HepG2 (cell line): Measurements from ENCODE around the gene CAMTA1. TPM values are rescaled to one million over a fixed set of nuclear protein-coding genes. Genes with fewer than 3 reads are reported as not detected.

Experiments
- ATAC-seq: fragments of 200-7000 bp; cut with Tn5 transposase; 3 replicates; pipeline ENCODE4 v1.9.1; 2020; ENCODE audit warnings: mild to moderate bottlenecking, moderate library complexity
- BruUV-seq: library from RNA; stranded (reverse); fragments of 400-500 nt; replicated peaks from 2 replicates; lab custom pipeline; 2021; lab: Mats Ljungman, UMichigan
- CTCF ChIA-PET: fragments of 300-600 bp; formaldehyde crosslinking; extraction: SDS; loops from one replicate; lab custom pipeline; 2021; ENCODE audit warnings: low total read pairs, inconsistent platforms, low intra/inter-chr PET ratio; lab: Yijun Ruan, JAX
- POLR2A ChIA-PET: fragments of 350-600 bp; sonication (Branson Sonifier 250); formaldehyde crosslinking; loops from one replicate; lab custom pipeline; 2020; ENCODE audit warnings: antibody characterized with exemption, inconsistent platforms; lab: Yijun Ruan, JAX
- DNase-seq: peaks from one replicate; pipeline ENCODE4 v3.0.0-alpha.2; 2015; ENCODE audit warnings: low spot score
- FAIRE-seq: peaks from 3 replicates; lab custom pipeline; 2011; peaks lifted over from hg19 to GRCh38; lab: Jason Lieb, UNC
- H2AFZ ChIP-seq: one replicate; pipeline ENCODE4 v1.6.1; 2011; ENCODE audit warnings: low read length, inconsistent platforms
- H3K27ac ChIP-seq: fragments of 300-600 bp; 3 replicates; pipeline ENCODE4 v1.8.0; 2011; ENCODE audit warnings: mixed run types, mild to moderate bottlenecking, mixed read lengths, low read length, inconsistent platforms; ENCODE audit not compliant: insufficient read depth; ENCODE audit errors: extremely low read length
- H3K27me3 ChIP-seq, 2 experiments: fragments of 200-600 bp in 1 of 2; 2 replicates in 1 of 2; 3 replicates in 1 of 2; pipeline versions ENCODE4 v1.6.0 to v1.8.0; 2011; ENCODE audit warnings: low read length in 2 of 2, mild to moderate bottlenecking in 2 of 2, moderate library complexity in 2 of 2, inconsistent platforms in 1 of 2; ENCODE audit not compliant: insufficient read depth in 2 of 2, control insufficient read depth in 1 of 2
- H3K36me3 ChIP-seq, 2 experiments: fragments of 200-600 bp in 1 of 2; replicated peaks in 1 of 2; 2 replicates in 1 of 2; 3 replicates in 1 of 2; pipeline versions ENCODE4 v1.5.1 to v1.8.0; 2011; ENCODE audit warnings: low read length in 2 of 2, inconsistent platforms in 1 of 2; ENCODE audit not compliant: insufficient read depth in 2 of 2, control insufficient read depth in 1 of 2
- H3K4me1 ChIP-seq: 2 replicates; pipeline ENCODE4 v1.5.1; 2012; ENCODE audit warnings: low read length, inconsistent platforms; ENCODE audit not compliant: insufficient read depth
- H3K4me2 ChIP-seq: 2 replicates; pipeline ENCODE4 v1.6.0; 2011; ENCODE audit warnings: low read depth, low read length, inconsistent platforms
- H3K4me3 ChIP-seq, 3 experiments: fragments of 200-600 bp in 1 of 3; sonication (generic), shearing (Covaris generic) in 1 of 3; replicated peaks in 1 of 3; 2 replicates each; pipeline ENCODE4 v1.5.1; 2011 to 2016; ENCODE audit warnings: low read length in 3 of 3, inconsistent platforms in 2 of 3, low read depth in 2 of 3, mild to moderate bottlenecking in 2 of 3, control low read depth in 1 of 3, mixed read lengths in 1 of 3; ENCODE audit not compliant: insufficient read depth in 1 of 3
- H3K79me2 ChIP-seq: one replicate; pipeline ENCODE4 v1.6.1; 2011; ENCODE audit warnings: low read length, inconsistent platforms; ENCODE audit not compliant: insufficient read depth
- H3K9ac ChIP-seq: 2 replicates; pipeline ENCODE4 v1.6.0; 2011; ENCODE audit warnings: mild to moderate bottlenecking, low read depth, low read length, inconsistent platforms; ENCODE audit not compliant: insufficient read depth
- H3K9me3 ChIP-seq: 2 replicates; pipeline ENCODE4 v1.5.1; 2012; ENCODE audit warnings: mild to moderate bottlenecking, low read length
- H4K20me1 ChIP-seq: 2 replicates; pipeline ENCODE4 v1.6.0; 2011; ENCODE audit warnings: inconsistent platforms, mild to moderate bottlenecking, low read length, moderate library complexity; ENCODE audit not compliant: insufficient read depth
- EED ChIP-seq: sonication (generic); formaldehyde crosslinking; IDR thresholded peaks from 2 replicates; pipeline ENCODE4 v1.5.0; 2020; ENCODE audit warnings: mild to moderate bottlenecking, missing genetic modification reagents
- FOXK2 ChIP-seq: fragments of 450-650 bp; IDR thresholded peaks from 2 replicates; pipeline ENCODE4 v1.6.1; 2016
- HHEX ChIP-seq: IDR thresholded peaks from 2 replicates; pipeline ENCODE4 v1.6.1; 2016; ENCODE audit warnings: control low read depth
- HIVEP1 ChIP-seq: sonication (generic); formaldehyde crosslinking; IDR thresholded peaks from 2 replicates; pipeline ENCODE4 v1.4.0; 2020; ENCODE audit warnings: mild to moderate bottlenecking, missing genetic modification reagents
- NFKB2 ChIP-seq: sonication (generic); formaldehyde crosslinking; IDR thresholded peaks from 2 replicates; pipeline ENCODE4 v1.4.0; 2020; ENCODE audit warnings: missing genetic modification reagents, borderline replicate concordance
- NRL ChIP-seq: sonication (generic); formaldehyde crosslinking; IDR thresholded peaks from 2 replicates; pipeline ENCODE4 v1.5.0; 2020; ENCODE audit warnings: missing genetic modification reagents, mild to moderate bottlenecking, moderate library complexity, borderline replicate concordance
- POLR2AphosphoS5 ChIP-seq: IDR thresholded peaks from 2 replicates; pipeline ENCODE4 v1.6.1; 2012; ENCODE audit warnings: low read depth, low read length
- SMAD9 ChIP-seq: sonication (generic); formaldehyde crosslinking; IDR thresholded peaks from 2 replicates; pipeline ENCODE4 v1.5.1; 2020; ENCODE audit warnings: mild to moderate bottlenecking, missing genetic modification reagents
- TBX3 ChIP-seq: fragments of 450-650 bp; IDR thresholded peaks from 2 replicates; pipeline ENCODE4 v1.6.1; 2017; ENCODE audit warnings: antibody characterized with exemption, mild to moderate bottlenecking, inconsistent platforms, borderline replicate concordance
- TIGD3 ChIP-seq: sonication (generic); formaldehyde crosslinking; IDR thresholded peaks from 2 replicates; pipeline ENCODE4 v1.5.1; 2020; ENCODE audit warnings: mild to moderate bottlenecking, missing genetic modification reagents, borderline replicate concordance
- YEATS2 ChIP-seq: sonication (generic); formaldehyde crosslinking; IDR thresholded peaks from 2 replicates; pipeline ENCODE4 v1.4.0; 2020; ENCODE audit warnings: missing genetic modification reagents, borderline replicate concordance
- ZNF350 ChIP-seq: sonication (generic); formaldehyde crosslinking; IDR thresholded peaks from 2 replicates; pipeline ENCODE4 v1.4.0; 2020; ENCODE audit warnings: mild to moderate bottlenecking, low read depth, missing genetic modification reagents, borderline replicate concordance
- WGBS: methylation state at CpG from one replicate; pipeline ENCODE4 v1.1.6; 2017; ENCODE audit warnings: low lambda C conversion rate; 5-methylcytosine and 5-hydroxymethylcytosine counted together
- in situ Hi-C: cut with HindIII; loops from 2 replicates; pipeline ENCODE4 v1.10.0; 2017; ENCODE audit warnings: low pct_unique_long_range_greater_than_20kb; ENCODE audit not compliant: extremely low pct_ligation_motif_present
- intact Hi-C: fragments of 100-400 bp; cut with micrococcal nuclease; formaldehyde crosslinking; loops from one replicate; pipeline ENCODE4 v1.10.0; 2022; ENCODE audit not compliant: unreplicated experiment
- polyA plus RNA-seq, 8 experiments: library from polyadenylated mRNA; depleted of rRNA in 3 of 8; stranded (reverse) in 7 of 8; unstranded in 1 of 8; fragments of >200 nt; fragmentation: Illumina TruSeq in 4 of 8; extraction: Trizol in 4 of 8; gene quantifications; 2 replicates each; pipeline versions ENCODE4 v1.2.1 to v1.2.3, GENCODE V29; 2011 to 2016; ENCODE audit warnings: low read depth in 4 of 8, missing spikeins in 1 of 8, mixed read lengths in 1 of 8; ENCODE audit not compliant: insufficient read depth in 1 of 8
- total RNA-seq, 5 experiments: library from RNA; depleted of rRNA; stranded (reverse); fragments of >200 nt; fragmentation: Illumina TruSeq; extraction: Trizol; gene quantifications; 2 replicates each; pipeline ENCODE4 v1.2.3, GENCODE V29; 2016; ENCODE audit warnings: low read depth in 1 of 5
- TF ChIP-seq, protein P1 (sequence below): IDR thresholded peaks from 2 replicates; pipeline ENCODE4 v1.6.1; 2012; ENCODE audit warnings: inconsistent platforms
- TF ChIP-seq, protein P2 (sequence below): sonication (generic); formaldehyde crosslinking; IDR thresholded peaks from 2 replicates; pipeline ENCODE4 v1.5.0; 2020; ENCODE audit warnings: mild to moderate bottlenecking, missing genetic modification reagents, moderate library complexity
- TF ChIP-seq, protein P3 (sequence below): sonication (generic); formaldehyde crosslinking; IDR thresholded peaks from 2 replicates; pipeline ENCODE4 v1.4.0; 2020; ENCODE audit warnings: missing genetic modification reagents

Gene CAMTA1
- total and polyA plus RNA-seq, 2 of the 13 experiments (the other 11 are each of a cell fraction or from before 2014, with no cell fraction given): 25.0 to 36.4 TPM

- TF ChIP-seq, protein P1, sequence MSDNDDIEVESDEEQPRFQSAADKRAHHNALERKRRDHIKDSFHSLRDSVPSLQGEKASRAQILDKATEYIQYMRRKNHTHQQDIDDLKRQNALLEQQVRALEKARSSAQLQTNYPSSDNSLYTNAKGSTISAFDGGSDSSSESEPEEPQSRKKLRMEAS: no peak
- TF ChIP-seq NFKB2 (CRISPR knock-in tag) (no peak), TBX3 (no peak), HIVEP1 (no peak)
- TF ChIP-seq, all 625 proteins: peak for 0
Measured at GRCh38 chr1:7220712-7221252, 435.5 kb downstream of the CAMTA1 start (continued).

DNA sequence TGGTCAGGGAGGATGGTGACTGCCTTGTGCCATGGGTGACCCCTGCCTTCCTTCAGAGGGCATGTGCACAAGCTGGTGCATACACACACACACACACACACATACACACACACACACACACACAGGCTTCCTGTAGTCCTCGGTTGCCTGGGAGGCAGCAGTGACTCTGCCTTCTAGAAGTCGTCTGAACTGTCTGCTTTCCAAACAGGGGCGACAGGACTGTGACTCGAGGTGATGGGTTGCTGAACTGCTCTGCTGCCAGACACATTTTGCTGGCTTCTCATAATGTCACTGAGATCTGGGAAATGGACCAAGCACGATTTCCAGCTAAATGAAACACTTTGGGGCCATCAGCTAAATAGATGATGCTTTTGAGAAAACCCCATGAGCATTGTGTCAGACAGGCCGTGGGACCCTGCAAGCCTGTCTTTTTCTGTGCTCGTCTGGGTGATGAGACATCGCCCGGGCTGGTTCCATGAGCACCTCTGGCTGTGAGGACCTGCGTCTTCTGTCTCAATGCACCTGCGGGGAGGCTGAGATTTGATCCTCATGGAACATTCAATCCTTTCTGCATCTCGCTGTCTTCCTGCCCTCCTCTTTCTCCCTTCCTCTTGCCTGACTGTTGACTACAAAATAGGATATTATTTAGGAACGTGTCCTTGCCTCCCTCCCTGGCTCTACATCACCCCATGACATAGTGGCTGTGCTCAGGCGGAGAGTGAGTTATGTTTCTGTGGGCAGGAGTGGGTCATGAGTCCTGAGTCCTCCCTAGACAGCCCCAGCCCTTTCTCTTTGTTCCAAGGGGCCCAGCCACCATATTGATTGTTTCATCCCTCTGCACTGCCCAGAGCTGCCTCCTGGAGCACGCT is 436.8 kb downstream of the CAMTA1 start:
- no peak overlapping the region for H3K9ac ChIP-seq
- 11% methylated on average over 10 of the region's 15 CpGs for WGBS
- no peaks in the 10 kb centered on the region for H3K79me2 ChIP-seq
- no peak overlapping the region for H2AFZ ChIP-seq
- peaks cover 2 to 29% of the 10 kb centered on the region in 2 experiments; a peak in 3 of 5 replicates for H3K27me3 ChIP-seq
- no peak for FAIRE-seq
- H4K20me1 ChIP-seq: no peaks in the 10 kb centered on the region
- no peak overlapping the region for H3K4me3 ChIP-seq
- ATAC-seq: no peak
- H3K4me2 ChIP-seq: no peak overlapping the region
- POLR2A ChIA-PET: no interaction called here
- DNase-seq: no peak
- CTCF ChIA-PET: no interaction called here
- in situ Hi-C loops (loop anchor here (25.0 kb wide), 2 partner anchors 510 to 735 kb away; partner anchors contain the start of genes DNAJC11 and PLEKHG5), intact Hi-C loops (no loop called here)
- H3K4me1 ChIP-seq: no peaks in the 10 kb centered on the region
- no peak overlapping the region for H3K27ac ChIP-seq
- H3K36me3 ChIP-seq: no peaks in the 10 kb centered on the region
- no peaks in the 10 kb centered on the region for H3K9me3 ChIP-seq
- no TSS peak for BruUV-seq
- TF ChIP-seq YEATS2 (CRISPR knock-in tag) (no peak), FOXK2 (no peak), POLR2AphosphoS5 (no peak), HHEX (CRISPR knock-in tag) (no peak), SMAD9 (CRISPR knock-in tag) (no peak), ZNF350 (CRISPR knock-in tag) (no peak), NRL (CRISPR knock-in tag) (no peak), EED (CRISPR knock-in tag) (no peak), TIGD3 (no peak)
- TF ChIP-seq, protein P2, sequence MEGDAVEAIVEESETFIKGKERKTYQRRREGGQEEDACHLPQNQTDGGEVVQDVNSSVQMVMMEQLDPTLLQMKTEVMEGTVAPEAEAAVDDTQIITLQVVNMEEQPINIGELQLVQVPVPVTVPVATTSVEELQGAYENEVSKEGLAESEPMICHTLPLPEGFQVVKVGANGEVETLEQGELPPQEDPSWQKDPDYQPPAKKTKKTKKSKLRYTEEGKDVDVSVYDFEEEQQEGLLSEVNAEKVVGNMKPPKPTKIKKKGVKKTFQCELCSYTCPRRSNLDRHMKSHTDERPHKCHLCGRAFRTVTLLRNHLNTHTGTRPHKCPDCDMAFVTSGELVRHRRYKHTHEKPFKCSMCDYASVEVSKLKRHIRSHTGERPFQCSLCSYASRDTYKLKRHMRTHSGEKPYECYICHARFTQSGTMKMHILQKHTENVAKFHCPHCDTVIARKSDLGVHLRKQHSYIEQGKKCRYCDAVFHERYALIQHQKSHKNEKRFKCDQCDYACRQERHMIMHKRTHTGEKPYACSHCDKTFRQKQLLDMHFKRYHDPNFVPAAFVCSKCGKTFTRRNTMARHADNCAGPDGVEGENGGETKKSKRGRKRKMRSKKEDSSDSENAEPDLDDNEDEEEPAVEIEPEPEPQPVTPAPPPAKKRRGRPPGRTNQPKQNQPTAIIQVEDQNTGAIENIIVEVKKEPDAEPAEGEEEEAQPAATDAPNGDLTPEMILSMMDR: no peak
- TF ChIP-seq, protein P3, sequence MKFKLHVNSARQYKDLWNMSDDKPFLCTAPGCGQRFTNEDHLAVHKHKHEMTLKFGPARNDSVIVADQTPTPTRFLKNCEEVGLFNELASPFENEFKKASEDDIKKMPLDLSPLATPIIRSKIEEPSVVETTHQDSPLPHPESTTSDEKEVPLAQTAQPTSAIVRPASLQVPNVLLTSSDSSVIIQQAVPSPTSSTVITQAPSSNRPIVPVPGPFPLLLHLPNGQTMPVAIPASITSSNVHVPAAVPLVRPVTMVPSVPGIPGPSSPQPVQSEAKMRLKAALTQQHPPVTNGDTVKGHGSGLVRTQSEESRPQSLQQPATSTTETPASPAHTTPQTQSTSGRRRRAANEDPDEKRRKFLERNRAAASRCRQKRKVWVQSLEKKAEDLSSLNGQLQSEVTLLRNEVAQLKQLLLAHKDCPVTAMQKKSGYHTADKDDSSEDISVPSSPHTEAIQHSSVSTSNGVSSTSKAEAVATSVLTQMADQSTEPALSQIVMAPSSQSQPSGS (CRISPR knock-in tag): no peak
